ENCODE results near the gene GRK6.

GRCh38 chr5:177432143-177432838, 5.8 kb downstream of the GRK6 start:
- TF ChIP-seq, protein P1, sequence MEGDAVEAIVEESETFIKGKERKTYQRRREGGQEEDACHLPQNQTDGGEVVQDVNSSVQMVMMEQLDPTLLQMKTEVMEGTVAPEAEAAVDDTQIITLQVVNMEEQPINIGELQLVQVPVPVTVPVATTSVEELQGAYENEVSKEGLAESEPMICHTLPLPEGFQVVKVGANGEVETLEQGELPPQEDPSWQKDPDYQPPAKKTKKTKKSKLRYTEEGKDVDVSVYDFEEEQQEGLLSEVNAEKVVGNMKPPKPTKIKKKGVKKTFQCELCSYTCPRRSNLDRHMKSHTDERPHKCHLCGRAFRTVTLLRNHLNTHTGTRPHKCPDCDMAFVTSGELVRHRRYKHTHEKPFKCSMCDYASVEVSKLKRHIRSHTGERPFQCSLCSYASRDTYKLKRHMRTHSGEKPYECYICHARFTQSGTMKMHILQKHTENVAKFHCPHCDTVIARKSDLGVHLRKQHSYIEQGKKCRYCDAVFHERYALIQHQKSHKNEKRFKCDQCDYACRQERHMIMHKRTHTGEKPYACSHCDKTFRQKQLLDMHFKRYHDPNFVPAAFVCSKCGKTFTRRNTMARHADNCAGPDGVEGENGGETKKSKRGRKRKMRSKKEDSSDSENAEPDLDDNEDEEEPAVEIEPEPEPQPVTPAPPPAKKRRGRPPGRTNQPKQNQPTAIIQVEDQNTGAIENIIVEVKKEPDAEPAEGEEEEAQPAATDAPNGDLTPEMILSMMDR (IDR thresholded peaks at IDR 0.05): no peak
- no peak for TF ChIP-seq POLR2AphosphoS5 (IDR thresholded peaks at IDR 0.05)
